ENCODE measurements around the gene CD8A. TPM values are rescaled to one million over a fixed set of nuclear protein-coding genes. Genes with fewer than 3 reads are reported as not detected.
A peak's percentile ranks its signal among the peaks of the same experiment; 100 is the strongest.

The CD8A gene
- total RNA-seq, 1 donor from 2014 or later = 11.3 TPM

DNA sequence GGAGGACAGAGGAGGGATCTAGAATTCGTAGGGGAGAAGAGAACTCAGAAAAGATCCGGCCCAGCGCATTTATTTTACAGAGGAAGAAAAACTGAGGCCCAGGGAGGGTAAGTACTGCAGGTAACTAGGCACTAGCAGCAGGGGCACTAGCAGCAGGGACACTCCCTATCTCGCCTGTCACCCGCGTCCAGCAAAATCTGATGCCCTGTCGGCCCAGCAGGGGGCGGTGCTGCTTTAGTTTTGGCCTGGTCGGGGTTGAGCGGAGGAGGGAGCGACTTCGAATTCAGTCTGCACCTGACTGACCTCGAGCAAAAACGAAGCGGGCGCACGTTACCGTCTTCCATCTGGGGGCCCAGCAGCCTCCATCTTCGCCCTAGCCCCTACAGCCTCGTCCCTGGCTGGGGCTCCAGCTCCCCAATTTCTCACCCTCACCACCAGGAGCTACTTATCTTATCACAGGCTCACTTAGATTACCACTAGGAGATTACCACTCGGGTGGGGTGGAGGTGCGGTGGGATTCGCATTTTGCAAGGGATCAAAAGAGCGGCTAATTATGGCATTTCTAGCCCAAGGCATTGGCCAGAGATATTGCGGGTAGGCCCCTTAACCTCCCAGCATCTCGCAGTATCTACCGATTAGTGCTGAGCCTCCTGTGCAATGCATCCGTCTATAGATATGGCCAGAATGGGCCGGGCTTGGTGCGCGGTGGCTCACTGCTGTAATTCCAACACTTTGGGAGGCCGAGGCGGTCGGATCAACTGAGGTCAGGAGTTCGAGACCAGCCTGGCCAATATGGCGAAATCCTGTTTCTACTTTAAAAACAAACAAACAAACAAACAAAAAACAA, 17.8 kb upstream of the CD8A start:
- DNase-seq (ENCODE audit: low spot score) = peak; percentile 89

- DNase-seq (ENCODE audit: low spot score) = no peak
Observed at GRCh38 chr2:86807468-86808275, 17.0 kb upstream of the CD8A start.

GRCh38 chr2:86807133-86807467, 16.4 kb upstream of the CD8A start:
- no peak for DNase-seq (ENCODE audit: low spot score)

DNA sequence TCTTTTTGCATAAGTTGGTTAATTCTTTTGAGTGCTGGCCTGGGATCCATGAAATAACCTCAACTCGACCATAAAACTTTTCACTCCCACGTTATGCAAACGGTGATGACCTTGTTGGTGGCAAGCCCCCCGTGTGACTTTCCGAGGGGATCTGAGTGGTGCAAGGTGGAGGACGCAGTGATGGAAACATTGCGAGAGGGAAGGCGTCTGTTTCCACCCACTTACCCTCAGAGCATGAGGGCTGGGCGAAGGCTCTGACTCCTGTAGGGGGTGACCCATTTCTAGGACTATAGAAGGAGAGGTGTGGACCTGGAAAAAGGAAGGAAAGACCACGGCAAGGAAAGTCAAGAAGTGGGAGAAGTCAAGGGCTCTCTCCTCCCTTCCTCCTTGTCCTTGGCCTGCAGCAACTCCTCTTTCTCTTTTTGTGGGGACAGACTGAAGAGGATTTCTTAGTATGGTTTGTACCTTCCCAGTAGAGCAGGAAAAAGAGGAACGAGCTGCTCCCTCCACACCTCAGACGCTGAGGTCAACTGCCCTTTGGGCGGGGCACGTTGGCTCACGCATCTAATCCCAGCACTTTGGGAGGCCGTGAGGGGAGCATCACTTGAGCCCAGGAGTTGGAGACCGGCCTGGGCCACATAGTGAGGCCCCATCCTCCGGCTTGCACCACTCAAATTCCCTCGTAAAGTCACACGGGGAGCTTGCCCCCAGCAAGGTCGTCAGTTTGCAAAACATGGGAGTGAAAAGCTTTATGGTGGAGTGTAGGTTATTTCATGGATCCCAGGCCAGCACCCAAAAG, 15.5 kb upstream of the CD8A start:
- no peak for DNase-seq (ENCODE audit: low spot score)

- DNase-seq (ENCODE audit: low spot score) = no peak
Observed at GRCh38 chr2:86800856-86801567, 10.3 kb upstream of the CD8A start.

DNA sequence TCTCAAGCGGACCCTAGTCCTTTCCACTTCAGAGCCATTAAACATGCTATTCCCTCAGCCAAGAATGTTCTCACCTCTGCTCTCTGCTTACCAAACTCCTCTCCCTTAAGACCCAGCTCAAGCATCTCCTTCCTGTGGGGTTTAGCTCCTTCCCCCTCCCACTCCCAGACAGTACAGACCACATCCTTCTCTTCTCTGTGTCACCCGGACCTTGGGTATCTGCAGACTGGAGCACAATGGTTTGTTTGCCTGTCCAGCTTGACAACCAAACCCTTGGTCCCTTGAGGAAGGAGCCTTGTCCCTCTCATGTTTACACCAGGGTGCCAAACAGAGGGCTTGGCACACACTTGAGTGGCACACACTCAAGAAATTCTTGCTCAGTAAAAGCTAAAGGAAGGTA, 4.1 kb upstream of the CD8A start:
- DNase-seq (ENCODE audit: low spot score) = no peak

GRCh38 chr2:86793752-86794151, 3.0 kb upstream of the CD8A start:
- DNase-seq (ENCODE audit: low spot score) = no peak

- DNase-seq (ENCODE audit: low spot score) = no peak
Observed at GRCh38 chr2:86791573-86791972, 860 bp upstream of the CD8A start.

DNA sequence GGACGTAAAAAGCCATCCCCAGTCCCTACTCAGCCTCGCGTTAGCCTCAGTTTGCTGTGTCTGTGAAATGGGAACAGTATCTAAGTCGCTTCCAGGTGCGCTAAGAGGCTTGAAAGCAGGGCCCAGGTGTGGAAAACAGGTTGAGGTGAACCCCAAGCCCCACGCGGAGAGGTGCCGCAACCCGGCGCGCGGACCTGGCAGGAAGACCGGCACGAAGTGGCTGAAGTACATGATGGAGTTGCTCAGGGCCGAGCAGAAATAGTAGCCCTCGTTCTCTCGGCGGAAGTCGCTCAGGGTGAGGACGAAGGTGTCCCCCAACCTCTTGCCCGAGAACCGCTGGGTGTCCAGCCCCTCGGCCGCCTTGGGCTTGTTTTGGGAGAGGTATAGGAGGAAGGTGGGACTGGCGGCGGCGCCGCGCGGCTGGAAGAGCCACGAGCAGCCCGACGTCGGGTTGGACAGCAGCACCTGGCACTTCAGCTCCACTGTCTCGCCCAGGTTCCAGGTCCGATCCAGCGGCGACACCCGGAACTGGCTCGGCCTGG, 508 bp downstream of the CD8A start:
- DNase-seq (ENCODE audit: low spot score) = no peak

DNA sequence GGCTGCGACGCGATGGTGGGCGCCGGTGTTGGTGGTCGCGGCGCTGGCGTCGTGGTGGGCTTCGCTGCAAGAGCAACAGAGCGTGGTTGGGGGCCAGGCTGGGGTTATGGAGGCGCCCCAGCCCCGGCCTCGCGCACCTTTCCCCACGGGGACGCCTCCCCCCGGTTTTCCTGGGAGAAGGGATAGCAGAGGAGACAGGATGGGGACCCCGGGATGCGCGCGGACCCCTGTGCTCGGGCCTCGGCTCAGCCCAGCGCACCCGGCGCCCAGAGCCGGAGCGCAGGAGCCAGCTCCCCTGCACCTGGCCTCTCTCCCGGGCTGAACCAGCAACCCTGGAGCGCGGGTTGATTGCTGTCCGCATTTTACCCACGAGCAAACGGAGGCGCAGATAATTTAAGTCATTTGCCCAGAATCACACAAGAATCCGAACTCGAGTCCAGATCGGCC, 1.0 kb downstream of the CD8A start:
- DNase-seq (ENCODE audit: low spot score) = no peak

DNA sequence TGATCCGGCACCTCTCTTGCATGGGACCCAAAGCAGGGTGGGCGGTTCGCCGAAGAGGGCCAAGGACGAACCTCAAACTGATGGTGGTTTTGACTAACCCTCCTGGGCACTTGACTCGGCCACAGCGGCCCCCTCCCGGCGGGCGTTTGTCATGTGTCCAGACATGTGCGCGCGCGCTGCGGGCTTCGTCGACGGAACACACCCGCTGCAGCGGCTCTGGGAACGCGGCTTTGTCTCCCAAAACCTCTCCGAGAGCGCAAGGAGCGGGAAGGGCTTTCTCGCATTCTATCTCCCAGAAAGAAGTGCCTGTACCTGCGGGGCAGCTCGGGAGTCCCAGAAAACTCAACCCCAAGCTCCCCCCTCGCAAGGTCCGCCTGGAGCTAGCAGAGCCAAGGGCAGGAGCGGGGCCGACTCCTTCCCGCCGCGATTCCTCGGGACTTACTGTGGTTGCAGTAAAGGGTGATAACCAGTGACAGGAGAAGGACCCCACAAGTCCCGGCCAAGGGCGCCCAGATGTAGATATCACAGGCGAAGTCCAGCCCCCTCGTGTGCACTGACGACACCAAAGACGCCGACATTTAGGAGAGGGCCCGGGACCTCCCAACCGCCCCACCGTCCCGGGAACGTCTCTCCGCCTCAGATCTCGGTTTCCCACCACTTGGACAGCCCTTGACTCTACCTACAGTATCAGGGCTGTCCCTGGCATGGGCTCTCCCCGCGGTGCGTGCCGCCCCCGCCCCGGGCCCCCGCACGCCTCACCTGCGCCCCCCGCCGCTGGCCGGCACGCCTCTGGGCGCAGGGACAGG, 1.6 kb downstream of the CD8A start:
- no peak for DNase-seq (ENCODE audit: low spot score)

DNA sequence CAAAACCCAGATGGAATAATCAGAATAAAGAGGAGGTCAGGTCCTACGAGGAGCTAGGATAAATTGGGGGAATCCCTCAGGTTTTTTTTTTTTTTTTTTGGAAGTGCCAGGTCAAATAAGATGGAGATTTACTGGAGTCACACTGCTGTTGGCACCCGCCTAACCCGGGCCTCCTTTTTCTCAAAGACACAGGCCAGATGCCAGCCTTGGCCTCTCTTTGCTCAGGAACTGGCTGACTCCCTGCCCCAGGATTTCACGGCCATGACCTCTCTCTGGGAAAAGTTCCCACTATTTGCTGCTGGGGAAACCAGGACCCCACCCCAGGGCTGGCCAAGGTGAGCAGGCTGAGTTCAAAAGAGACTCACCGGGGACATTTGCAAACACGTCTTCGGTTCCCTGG, 2.5 kb downstream of the CD8A start:
- no peak for DNase-seq (ENCODE audit: low spot score)

GRCh38 chr2:86787736-86788135, 3.0 kb downstream of the CD8A start:
- peak; percentile 13 for DNase-seq (ENCODE audit: low spot score)

- DNase-seq (ENCODE audit: low spot score) = peak; percentile 15
Observed at GRCh38 chr2:86786001-86786536, 4.6 kb downstream of the CD8A start.

DNA sequence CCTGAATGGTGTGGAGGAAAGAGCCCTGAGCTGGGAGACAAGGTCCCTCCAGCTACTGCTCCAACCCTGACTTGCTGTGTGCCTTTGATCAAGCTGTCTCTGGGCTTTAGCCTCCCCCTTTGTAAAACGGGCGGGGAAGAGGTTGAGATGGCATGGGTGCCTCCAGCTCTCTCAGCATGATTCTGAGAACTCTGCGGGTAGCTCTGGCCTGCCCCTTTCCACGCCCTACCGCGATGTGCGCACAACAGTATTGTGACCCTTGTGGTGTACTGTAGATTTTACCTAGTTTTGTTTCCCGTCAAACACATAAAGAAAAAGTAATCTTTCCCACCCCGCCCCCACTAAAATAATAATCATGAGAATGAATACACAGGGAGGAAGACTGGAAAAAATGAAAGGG, 5.3 kb downstream of the CD8A start:
- DNase-seq (ENCODE audit: low spot score) = peak; percentile 14

DNA sequence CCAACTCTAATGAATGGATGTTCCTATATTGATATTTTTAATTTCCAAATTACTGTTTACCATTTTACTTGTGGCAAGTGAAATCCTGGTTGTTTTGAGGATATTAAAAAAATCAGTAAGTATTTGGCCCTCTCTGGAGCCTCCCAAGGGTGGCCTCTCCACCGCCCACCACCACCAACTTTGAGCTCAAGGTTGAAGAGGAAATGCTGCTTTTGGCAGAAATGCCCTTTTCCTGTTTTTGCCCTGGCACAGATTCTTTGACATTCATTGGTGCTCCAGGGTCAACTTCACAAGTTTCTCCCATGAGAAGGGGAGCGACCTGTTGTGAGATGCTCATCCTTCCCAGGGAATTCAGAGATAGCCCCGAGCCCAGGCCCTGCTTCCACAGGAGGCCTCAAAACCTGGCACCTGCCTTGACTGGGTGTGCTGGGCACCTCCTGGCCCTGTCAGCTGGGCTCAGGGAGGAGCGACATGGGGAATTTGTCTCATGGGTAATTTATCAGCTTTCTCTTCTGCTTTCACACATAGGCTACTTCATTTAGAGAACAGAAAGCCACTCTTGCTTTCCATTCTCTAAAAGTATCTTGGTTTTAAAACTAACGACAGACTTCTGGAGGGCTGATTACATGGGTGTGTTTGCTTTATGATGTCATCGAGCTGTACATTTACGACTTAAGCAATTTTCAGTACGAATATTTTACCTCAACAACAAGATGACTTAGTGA, 6.9 kb downstream of the CD8A start:
- DNase-seq (ENCODE audit: low spot score) = no peak

DNA sequence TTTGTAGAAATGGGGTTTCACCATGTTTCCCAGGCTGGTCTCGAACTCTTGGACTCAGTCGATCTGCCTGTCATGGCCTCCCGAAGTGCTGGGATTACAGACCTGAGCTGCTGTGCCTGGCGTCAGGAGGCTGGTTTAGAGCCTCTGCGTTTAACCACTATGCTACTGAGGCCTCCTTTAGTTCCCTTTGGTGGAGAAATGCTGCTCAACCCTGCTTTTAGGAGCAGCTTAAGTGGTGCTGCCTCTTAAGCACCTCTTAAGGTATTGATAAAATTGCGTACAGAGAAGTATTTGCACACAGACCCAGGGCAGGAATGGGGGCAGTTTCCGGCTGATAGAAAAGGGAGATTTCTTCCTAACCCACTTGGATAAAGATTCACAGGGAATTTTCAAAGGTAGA, 8.0 kb downstream of the CD8A start:
- DNase-seq (ENCODE audit: low spot score) = no peak

DNA sequence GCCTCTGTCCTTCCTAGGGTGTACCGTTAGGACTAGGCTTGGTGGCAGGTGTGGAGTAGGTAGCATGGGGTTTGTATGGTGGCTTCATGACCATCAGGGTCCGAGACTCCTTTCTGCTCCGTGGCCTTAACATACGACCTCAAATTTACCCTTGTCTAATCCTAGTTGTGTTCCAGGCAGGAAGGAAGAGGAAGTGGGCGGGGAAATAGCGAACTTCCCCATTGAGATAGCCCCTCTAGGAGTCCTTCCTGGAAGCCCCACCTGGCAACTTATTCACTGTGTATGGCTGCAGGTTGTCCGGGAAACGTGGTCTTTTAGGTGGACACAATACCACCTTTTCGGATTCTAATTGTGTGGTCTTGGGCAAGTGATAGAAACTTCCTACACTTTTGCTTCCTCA, 9.3 kb downstream of the CD8A start:
- no peak for DNase-seq (ENCODE audit: low spot score)

DNA sequence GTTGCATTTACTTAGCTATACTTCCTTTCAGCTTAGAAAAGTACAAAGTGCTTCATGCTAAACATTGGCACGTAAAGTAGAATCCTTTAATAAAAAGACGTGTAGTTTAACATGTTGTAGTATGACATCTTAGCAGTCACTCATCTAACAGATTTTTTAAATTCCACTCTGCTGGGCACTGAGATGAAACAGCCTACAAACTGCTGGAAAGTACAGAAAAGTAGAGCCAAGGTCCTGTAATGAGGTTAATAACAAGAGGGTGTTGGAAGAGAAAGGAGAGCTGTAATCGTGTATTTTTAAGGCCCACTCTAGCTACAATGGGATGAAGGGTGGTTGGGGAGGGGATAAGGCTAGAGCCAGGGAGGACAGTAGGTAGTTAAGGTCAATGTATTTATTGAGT, 10.7 kb downstream of the CD8A start:
- no peak for DNase-seq (ENCODE audit: low spot score)

DNA sequence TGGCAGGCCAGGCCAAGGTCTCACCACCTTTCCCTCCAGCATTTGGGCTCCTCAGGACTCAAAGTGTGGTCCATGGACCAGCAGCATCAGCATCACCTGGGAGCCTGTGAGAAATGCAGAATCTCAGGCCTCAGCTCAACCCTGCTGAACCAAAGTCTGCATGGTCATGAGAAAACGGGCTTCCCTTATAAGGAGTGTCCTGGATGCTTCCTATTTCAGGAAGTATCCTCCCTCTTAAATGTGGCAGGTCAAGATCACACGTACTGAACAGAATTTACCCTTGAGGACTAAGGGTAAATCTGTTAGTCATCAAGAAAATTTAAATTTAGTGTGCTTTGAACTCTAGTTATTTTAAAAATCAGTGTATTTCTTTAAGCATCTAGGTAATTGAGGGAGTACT, 11.8 kb downstream of the CD8A start:
- DNase-seq (ENCODE audit: low spot score) = no peak

Measured in mucosa of gallbladder (tissue), 1 donor.